Stimulated activated naive CD8-positive, alpha-beta T cell treated with anti-CD3 and anti-CD28 coated beads, Interleukin-15, Interleukin-2, amounts not matched to agents 100 U/mL and 50 U/mL, for 24 hours (primary cell): ENCODE data around the gene ST7.
A peak's percentile ranks its signal among the peaks of the same experiment; 100 is the strongest.
"Not testable (repeated sequence)": the region's sequence is repeated elsewhere in the genome, so short reads cannot be mapped to it uniquely, and the experiment has no call there.

Experiments used
- ATAC-seq: fragments of 150-1000 bp; cut with Tn5 transposase; one replicate; pipeline ENCODE4 v1.10.0; 2021
- DNase-seq: peaks from one replicate; pipeline ENCODE4 v3.0.0; 2021

The ST7 gene

GRCh38 chr7:117030793-117031192, 77.5 kb downstream of the ST7 start:
- not testable (repeated sequence) for DNase-seq, ATAC-seq

DNA sequence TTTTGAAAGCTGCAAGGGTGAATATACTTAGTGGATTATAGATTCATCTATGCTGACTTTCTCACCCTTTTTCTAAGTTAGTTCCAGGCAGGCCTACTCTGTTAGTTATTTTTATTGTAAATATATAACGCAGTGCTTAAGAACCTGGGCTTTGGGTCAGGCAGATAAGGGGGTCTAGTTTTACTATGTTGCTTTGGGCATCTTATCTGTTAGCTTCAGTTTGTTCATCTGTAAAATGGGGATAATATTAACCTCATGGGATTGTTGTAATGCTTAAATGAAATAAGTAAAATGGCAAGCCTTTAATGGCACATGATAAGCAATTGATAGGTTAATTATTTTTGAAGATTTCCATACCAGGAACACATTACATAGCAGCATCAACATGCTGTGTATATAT, 79.5 kb downstream of the ST7 start:
- ATAC-seq (no peak), DNase-seq (no peak)

- no peak for ATAC-seq
- no peak for DNase-seq
These were observed 81.7 kb downstream of the ST7 start for GRCh38 chr7:117034851-117035464.

DNA sequence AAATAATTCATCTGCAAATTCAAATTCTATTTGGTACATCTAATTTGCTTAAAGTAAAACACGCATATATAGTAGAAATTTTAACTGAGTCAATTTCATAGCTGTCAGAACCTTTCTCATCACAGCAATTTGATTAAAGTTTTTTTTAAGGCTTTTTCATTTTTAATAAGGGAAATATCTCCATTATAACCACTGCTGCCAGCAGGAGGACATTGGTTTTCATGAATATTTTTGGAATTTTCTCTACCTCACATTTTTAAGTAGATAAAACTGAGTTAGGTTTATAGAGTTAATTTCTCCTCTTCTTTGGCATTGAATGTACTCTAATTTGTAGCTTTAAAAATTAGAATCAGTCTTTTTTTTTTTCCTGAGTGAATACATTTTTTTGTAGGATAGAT, 82.2 kb downstream of the ST7 start:
- DNase-seq: no peak
- no peak for ATAC-seq

DNA sequence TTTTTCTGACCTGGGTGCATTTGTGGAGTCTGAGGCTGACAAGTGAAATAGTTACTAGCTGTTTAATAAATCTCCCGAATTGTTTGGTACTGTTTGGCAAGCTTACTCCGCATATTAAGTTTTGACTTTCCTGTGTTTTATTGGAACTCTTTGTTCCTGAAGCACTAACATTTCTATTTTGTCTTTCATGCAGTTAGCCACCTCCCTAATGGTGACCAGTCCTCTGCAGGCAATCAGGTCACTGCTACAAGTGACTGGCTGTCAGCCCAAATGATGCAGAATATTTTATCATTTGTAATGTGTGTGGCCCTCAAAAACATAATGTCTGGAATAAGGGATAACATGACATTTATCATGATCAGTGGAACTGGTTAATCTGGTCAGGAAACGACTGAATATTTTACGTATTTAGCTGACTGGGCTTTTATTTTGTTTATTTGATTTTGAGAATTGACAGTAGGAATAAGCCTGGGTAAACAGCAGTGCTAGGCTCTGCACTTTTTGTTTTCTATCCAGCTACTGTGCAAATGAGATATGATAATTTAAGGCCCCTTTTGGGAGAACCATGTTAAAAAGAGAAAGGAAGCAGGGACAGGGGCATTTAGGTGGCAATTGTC, 82.9 kb downstream of the ST7 start:
- ATAC-seq: no peak

DNA sequence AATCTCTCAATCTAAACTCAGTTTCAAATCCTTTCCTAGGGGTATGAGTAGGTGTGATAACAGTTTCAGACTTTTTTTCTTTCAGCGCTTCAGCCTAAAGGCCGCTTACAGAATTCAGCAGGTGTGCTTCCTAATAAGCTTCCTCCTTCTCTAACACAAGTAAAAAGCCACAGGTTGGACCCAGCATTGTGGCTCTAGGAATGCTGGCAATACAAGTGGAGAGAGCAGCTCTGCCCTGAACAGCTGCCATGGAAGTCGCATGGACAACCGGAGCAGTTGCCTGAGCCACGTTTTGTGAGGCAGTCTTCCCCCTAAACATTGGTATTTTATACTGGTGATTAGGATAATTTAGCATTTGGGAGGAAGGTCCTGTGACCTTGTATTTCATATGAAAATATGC, 83.5 kb downstream of the ST7 start:
- DNase-seq (no peak), ATAC-seq (no peak)

More for the DNA sequence above, 82.9 kb downstream of the ST7 start:
- no peak for DNase-seq

- no peak for DNase-seq
- no peak for ATAC-seq
These were observed 85.1 kb downstream of the ST7 start for GRCh38 chr7:117038408-117038807.

DNA sequence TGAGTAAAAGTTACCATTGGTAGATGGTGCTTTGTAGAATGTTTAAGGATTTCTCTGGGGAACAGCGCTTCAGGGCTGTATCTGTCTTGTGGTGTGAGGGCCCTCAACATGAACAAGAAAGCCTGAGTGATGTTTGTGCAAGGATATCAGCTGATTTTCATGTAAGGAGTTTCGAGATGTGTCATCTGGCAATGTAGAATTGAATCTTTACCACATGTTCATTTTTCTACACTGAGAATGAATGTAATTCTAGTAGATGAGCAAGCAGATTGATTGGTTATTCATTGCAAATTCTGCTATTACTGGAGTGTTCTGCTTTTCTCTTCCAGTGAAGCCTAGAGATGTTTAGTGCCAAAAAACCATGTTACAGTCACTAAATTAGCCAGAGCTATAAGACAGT, 87.7 kb downstream of the ST7 start:
- DNase-seq: no peak
- peak; percentile 63 for ATAC-seq

DNA sequence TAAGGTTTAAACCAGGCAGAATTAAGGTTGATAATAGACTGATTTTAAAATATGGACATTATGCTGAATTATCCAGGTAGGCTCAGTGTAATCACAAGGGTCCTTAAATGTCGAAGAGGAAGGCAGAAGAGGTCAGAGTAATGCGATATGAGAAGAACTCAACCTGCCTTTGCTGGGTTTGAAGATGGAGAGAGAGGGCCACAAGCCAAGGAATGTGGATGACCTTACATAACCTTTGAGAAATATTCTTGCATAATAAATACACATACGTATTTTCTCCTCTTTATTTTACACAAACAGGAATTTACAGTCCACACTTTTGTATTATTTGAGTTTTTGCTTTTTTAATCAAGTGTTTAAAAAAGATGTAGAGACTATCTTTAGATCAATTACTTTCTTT, 88.5 kb downstream of the ST7 start:
- DNase-seq (no peak), ATAC-seq (no peak)

DNA sequence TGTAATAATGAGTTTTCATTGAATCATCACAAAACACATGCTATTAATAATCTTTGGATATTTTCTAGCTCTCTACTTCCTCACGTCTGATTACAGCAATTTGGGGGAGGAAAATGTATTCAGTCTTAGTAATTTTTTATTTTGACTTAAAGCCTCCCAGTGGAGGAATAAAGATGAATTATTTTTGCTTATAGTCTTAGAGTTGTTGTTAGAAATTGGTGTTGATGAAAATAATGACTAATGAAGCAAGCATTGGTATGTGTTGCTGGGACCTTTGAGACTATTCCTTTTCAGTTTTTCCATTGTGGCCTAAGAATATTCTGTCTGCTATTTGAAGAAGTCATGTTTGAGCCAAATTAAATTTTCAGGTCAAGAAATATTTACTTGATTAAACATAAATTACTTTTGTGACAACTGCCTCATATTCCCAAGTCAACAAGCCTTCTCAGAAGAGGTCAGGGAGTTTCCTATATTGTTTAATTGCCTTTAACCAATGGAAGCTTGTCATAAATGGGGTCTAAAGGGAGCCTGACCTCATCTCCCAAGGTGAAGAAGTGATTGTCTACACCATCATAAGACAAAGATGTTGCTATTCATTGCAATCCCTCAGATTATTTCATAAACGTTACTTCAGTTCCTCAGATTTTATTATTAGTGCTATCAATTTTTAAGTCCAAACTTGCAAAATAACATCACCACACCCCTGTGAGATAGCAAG, 90.0 kb downstream of the ST7 start:
- DNase-seq: no peak
- no peak for ATAC-seq

- DNase-seq: no peak
These were observed 91.4 kb downstream of the ST7 start for GRCh38 chr7:117044664-117045063.

DNA sequence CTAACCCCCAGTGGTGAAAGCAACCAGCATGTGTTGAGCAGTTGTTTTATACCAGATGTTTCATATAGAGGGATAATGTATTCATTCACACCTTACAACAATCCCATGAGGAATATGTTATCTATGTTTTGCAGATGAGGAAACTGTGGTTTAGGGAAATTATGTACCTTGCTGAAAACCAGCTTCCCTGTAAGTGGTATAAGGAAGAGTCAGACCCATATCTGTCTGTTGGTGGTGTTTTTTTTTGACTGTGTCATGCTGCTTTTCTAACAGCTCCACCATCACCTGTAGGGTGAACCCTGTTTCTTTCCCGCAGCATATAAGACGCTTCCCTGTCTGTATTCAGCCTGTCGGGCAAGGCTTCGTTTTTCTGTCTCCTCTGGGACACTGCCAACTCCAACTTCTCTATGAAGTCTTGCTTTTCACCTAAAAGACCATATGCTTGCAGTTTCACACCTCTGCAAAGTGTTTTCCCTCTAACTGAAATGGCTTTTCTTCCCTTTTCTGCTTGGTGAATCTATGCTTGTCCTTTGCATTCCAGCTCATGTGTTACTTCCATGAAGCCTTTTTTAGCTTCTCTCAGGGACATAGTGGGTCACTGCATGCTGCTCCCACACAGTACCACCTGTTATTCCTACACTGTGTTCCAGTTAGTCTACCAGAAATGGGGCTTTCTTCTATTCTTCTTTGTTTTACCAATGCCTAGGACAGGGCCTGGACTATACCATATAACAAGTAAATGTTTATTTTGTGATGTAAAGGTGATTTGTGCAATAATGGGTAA, 92.8 kb downstream of the ST7 start:
- no peak for ATAC-seq
- no peak for DNase-seq

More at GRCh38 chr7:117044664-117045063, 91.4 kb downstream of the ST7 start:
- peak; percentile 26 for ATAC-seq

- DNase-seq (no peak), ATAC-seq (no peak)
These were observed 94.2 kb downstream of the ST7 start for GRCh38 chr7:117047496-117047895.

DNA sequence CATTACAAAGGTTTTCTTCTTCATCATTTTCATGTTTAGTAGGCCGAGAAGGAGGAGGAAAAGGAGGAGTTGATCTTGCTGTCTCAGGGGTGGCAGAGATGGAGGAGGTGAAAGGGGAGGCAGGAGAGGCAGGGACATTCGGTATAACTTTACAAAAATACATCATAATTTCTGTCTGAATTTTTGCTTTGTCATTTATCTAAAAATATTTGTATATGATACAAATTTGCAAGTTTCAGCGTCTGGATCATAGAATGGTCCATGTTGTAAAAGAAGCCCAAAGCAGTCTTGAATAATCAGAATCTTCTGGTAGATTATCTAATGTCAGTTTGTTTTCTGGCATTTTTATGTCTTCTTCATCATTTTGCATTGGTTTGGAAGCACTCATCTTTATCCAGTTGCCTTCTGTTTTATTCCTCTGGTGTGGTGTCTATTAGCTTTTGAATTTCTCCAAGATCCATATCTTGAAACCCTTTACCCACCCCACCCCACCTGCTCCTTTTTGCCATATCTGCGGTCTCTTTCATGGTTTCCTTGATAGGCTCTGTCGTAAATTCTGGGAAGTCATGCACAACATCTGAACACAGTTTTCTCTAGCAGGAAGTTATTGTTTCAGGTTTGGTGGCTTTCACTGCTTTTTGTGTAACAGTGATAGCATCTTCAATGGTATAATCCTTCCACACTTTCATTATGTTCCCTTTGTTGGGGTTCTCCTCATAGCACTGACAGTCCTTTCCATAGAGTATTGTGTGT, 95.0 kb downstream of the ST7 start:
- ATAC-seq (no peak), DNase-seq (no peak)

GRCh38 chr7:117048882-117049281, 95.6 kb downstream of the ST7 start:
- ATAC-seq: no peak

GRCh38 chr7:117051808-117052207, 98.5 kb downstream of the ST7 start:
- ATAC-seq (no peak), DNase-seq (no peak)

More at GRCh38 chr7:117048882-117049281, 95.6 kb downstream of the ST7 start:
- no peak for DNase-seq

- no peak for DNase-seq
- no peak for ATAC-seq
These were observed 100.1 kb downstream of the ST7 start for GRCh38 chr7:117053432-117053831.

DNA sequence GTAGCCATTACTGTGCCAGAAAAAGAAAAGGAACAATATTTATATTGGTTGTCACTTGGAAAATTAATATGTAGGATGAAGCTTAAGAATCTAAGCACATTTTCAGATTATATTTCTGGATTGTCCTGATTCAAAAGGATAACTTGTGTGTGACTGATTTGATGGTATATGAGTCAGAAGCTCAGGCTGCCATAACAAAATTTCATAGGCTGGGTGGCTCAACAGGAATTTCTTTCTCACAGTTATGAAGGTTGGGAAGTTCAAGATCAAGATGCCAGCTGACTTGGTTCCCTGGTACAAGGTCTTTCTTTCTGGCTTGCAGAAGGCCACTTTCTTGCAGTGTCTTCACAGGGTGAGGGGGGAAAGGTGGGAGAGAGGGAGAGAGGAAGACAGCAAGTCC, 108.5 kb downstream of the ST7 start:
- DNase-seq (no peak), ATAC-seq (no peak)

DNA sequence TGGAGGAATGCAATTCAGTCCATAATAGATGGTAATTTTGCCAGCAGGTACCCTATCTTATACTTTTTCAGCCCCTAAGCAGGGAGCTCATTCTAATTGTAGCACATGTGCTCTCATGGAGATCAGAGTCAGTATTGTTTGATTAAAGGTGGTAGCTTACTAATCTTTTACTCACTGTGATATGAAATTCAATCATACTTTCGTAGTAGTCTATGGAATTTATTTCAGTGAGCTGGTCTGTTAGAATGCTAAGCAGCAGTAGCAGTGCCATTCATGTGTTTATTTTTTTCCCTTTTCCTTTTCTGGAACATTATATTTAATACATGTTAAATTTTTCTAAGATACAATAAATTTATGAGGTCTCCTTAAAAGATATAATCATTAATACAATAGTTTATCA, 109.0 kb downstream of the ST7 start:
- ATAC-seq (no peak), DNase-seq (no peak)

DNA sequence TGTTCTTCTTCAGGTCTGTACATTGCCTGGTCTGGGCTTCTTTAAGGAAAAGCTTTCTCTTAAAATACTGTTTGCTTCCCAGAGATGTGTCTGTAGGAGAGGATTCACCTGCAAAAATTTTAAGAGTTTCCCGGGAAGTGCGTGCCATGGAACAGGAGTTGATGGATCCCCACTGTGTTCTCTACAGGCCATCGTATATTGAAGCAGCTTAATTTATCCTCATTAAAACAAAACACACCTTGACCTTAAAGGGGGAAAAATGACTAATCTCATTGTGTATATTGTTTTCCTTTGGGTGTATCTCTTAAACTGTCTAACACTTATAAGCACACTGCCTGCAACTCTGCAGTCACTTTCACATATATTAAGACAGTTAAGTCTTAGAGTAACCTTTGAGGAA, 111.4 kb downstream of the ST7 start:
- no peak for ATAC-seq

DNA sequence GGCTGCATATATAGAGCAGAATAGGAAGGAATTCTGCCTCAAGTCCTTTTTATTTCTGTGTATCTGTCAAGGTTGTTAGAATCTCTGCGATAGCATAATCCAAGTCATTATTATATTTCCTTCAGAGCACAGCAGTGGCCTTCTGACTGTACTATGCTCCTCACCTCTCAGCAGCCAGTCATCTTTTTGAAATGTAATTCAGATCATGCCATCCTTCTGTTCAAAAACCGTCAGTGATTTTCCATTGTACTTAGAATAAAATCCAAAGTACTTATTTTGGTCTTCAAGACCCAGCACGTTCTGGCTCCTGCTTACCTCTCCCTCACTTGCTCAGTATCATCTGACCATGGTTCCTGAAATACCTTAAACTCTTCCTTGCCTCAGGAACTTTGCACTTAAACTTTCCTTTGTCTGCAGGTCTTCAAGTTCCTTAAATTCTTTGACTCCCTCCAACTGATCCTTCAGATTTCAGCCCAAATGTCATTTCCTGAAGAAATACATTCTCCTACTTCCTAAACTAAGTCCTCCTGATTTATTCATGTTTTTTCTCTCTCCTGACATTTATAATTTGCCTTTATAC, 112.4 kb downstream of the ST7 start:
- DNase-seq (no peak), ATAC-seq (no peak)

More for the DNA sequence above, 111.4 kb downstream of the ST7 start:
- DNase-seq: no peak

- ATAC-seq (no peak), DNase-seq (no peak)
These were observed 113.4 kb downstream of the ST7 start for GRCh38 chr7:117066668-117067067.
